GM12801 (cell line): Measurements from ENCODE around the gene TBC1D14.

ENCODE experiments used
- TF ChIP-seq, protein P1 (sequence below): IDR thresholded peaks from one replicate; pipeline ENCODE4 v1.5.1; 2011; ENCODE audit warnings: control low read depth; ENCODE audit not compliant: insufficient read length; ENCODE audit errors: extremely low read depth

The TBC1D14 gene

DNA sequence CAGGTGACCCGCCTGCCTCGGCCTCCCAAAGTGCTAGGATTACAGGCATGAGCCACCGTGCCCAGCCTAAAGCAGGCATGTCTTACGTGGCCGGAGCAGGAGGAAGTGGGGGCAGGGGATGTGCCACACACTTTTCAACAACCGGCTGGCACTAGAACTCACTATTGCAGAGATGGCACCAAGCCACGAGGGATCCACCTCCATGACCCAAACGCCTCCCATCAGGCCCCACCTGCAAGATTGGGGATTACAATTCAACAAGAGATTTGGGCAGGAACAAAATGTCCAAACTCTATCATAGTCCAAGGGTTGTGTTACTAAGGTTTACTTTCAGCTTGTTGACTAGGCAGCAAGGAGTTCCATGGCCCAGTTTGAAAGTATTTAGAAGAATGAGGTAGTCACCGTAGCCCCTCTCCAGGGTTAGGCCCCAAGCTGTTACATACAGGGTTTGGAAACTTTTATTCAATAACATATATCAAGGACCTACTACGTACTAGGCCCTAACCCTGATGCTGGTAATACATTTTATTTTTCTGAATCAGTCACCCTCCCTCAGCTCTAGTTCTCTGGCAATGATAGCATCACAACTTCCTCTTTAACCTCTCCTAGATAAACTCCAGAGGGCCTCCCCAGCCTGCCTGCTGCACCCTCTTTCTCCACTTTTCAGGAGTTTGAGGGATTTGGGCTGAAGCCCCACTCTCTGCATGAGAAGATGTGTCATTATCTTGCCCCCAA lies 18.0 kb upstream of the TBC1D14 start:
- TF ChIP-seq, protein P1, sequence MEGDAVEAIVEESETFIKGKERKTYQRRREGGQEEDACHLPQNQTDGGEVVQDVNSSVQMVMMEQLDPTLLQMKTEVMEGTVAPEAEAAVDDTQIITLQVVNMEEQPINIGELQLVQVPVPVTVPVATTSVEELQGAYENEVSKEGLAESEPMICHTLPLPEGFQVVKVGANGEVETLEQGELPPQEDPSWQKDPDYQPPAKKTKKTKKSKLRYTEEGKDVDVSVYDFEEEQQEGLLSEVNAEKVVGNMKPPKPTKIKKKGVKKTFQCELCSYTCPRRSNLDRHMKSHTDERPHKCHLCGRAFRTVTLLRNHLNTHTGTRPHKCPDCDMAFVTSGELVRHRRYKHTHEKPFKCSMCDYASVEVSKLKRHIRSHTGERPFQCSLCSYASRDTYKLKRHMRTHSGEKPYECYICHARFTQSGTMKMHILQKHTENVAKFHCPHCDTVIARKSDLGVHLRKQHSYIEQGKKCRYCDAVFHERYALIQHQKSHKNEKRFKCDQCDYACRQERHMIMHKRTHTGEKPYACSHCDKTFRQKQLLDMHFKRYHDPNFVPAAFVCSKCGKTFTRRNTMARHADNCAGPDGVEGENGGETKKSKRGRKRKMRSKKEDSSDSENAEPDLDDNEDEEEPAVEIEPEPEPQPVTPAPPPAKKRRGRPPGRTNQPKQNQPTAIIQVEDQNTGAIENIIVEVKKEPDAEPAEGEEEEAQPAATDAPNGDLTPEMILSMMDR: no peak

DNA sequence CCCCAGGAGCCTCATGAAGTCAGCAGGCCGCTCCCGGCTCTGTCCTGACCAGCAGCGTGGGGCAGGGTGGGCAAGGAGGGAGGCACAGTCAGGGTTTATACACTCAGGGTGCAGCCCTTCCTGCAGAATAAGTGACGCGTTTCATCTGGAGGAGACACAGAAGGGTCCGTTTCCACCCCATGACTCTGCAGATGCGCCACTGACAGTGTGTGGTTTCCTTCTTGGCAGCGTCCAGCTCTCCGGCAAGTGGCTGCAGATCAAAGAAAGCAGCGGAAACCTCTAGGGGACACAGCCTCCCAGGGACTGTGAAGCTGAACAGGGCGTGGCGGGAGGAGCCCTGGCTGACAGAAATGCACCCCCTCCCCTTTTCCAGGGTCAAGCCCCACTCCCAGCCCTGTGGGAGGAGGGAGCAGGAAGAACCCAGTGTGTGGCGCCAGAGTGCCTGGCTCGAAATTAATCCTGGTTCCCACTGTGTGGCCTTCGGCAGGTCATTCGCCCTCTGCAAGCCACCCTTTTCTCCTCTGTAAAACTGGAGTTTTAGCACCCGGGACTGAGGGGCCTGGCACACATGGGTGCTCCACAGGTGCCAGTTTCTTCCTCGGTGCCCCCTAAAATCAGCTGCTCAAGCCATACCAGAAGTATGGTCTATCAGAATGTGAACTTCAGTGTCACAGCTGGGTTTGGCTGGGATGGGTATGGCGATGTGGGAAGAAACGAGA lies 17.3 kb upstream of the TBC1D14 start:
- TF ChIP-seq, protein P1: no peak

DNA sequence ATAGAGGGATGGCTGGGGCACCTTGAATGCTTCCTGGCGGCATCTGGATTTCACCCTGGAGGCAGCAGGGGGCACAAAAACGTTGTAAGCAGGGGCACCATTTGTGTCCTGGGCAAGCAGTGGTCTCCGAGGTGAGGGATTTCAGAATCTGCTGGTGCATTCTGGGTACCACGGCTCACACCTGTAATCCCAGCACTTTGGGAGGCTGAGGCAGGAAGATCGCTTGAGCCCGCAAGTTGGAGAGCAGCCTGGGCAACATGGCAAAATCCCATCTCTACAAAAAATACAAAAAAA lies 16.8 kb upstream of the TBC1D14 start:
- TF ChIP-seq, protein P1: no peak

DNA sequence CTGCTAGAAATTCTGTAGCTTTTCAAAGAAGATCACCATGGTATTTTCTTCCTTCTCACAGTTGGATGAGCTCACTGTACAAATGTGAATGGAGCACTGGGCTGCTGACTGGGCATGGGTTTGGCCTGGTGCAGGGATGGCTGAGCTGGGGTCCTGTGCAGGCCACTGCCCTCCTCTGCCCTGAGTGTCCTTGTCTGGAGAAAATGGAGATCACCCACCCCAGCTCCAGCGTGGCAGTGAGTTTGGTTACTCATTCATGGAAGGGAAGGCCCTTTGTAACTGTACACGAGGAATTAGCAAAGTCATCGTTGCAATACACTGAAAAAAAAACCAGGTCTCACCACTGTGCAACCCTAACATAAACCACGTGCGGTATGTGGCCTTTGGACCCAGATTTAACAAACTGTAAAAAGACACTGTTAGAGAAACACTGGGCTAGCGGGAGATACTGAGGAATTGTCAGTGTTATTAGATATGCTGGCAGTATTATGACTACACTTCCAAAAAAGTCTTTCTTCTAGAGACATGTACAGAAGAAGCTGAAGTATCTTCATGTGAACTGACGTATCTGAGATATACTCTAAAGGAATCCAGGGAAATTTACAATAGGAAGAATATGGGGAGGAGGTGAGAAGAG lies 16.1 kb upstream of the TBC1D14 start:
- TF ChIP-seq, protein P1: no peak

DNA sequence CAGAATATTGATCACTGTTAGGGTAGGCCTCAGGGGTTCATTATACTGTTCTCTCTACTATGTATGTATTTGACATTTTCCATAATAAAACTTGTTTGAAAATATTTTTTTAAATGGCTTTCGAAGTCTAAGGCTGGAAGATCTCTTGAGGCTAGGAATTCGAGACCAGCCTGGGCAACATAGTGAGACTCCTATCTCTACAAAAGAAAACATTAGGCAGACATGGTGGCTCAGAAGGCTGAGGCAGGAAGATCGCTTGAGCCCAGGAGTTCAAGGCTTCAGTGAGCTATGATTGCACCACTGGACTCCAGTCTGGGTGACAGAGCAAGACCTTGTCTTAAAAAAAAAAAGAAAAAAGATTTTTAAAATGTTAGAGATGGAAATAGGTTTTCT lies 15.5 kb upstream of the TBC1D14 start:
- TF ChIP-seq, protein P1: no peak

DNA sequence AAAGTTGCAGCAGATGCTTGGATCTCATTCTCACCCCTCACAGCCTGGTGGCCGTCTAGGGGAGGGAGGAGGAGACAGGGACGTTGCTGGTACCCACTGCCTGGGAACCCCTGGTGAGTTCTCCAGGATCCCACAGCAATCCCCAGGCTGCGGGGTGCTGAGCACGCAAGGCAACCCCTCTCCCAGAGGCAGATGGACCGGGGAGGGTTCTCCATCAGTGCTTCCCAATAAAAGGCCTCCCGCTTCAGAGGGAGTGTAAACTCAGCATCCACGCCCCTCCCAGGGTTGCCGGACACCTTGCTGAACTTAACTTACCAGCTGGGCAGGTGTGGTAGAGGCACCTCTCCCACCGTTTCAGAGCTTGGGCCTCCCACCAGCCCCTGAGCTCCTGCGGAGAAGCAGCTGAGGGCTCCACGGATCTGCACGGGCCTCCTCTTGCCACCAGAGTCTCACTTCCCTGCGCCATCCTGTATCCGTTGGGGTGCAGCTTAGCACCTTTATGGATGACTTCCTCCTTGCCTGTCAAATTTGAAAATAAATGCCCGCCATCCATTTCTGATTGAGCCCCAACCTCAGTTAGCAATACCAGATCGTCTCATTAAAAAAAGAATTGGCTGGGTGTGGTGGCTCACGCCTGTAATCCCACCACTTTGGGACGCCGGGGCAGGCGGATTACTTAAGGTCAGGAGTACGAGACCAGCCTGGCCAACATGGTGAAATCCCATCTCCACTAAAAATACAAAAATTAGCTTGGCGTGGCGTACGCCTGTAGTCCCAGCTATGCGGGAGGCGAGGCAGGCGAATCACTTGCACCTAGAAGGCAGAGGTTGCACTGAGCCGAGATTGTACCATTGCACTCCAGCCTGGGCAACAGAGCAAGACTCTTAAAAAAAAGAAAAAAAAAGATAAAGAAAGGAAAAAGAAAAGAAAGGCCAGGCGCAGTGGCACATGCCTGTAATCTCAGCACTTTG lies 14.8 kb upstream of the TBC1D14 start:
- TF ChIP-seq, protein P1: no peak

DNA sequence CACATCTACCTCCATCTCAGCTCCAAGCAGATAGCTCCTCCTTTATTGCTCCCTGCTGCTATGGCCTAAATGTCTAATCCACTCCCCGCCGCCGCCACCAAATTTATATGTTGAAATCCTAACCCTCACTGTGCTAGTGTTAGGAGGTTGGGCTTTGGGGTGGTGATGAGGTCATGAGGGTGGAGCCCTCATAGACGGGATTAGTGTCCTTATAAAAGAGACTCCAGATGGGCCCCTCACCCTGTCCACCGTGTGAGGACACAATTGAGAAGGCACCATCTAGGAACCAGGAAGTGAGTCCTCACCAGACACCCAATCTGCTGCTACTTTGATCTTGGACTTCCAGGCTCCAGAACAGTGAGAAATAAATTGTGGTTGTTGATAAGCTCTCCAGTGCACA lies 13.6 kb upstream of the TBC1D14 start:
- TF ChIP-seq, protein P1: no peak
